ENCODE measurements around the gene MED12. TPM values are rescaled to one million over a fixed set of nuclear protein-coding genes. Genes with fewer than 3 reads are reported as not detected.

Gene MED12
- total and polyA plus RNA-seq, 7 donors = 4.9 to 27.6 (median 17.4) TPM

DNA sequence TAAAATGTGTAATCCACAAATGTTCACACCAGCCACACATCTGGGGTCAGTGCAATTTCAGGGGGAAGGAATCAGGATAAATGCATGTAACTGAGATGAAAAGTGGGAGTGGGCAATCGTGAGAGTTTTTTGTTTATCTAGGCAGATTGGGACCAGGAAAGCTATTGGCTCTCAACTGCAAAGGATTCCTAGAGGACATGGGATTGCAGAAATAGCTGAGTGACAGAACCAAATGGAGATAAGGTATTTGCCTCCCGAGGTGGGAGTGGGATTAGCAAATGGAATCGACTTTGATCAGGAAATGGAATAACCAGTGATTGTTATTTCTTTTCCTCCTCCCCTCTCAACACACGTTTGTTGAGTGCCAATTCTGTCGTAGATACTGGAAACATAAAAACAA lies 65.7 kb downstream of the MED12 start:
- intact Hi-C loops (cut with DNase I) = loop anchor here (5.0 to 10.0 kb wide), 3 partner anchors 71 to 183 kb away; partner anchors contain the start of genes SNX12, TAF1 and ZMYM3
- H3K27ac ChIP-seq = no peak overlapping the region
- WGBS, 2 donors = 57 to 70% methylated on average over 5 of the region's 5 CpGs

DNA sequence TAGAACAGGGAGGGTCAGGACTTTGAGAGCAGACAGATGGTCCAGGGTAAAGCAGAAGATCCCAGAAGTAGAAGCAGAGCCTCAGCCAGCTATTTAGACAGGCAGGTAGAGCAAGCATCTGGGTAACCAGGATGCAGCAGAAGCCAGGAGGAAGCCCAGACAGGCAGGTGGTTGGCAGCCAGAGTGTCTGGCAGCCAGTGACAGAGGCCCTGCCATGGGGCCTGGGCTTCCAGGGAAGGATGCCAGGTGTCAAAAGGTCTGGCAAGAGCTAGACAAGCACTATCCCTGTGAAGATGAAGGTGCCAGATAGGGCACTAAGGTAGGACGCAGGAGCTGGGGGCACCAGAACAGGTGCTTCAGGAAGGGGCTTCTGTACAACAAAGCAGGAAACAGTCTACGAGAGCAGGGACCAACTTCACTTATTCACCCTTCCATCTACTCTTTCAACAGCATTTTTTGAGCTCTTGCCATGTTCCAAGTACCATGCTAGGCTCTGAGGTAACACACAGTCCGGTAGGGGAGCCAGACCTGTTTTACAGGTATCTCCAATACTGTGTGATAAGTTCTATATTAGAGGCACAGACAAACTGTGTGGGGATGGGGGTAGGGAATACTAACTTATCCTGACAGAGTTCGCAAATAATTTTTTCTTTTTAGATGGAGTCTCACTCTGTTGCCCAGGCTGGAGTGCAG lies 66.6 kb downstream of the MED12 start:
- no peaks in the 10 kb centered on the region for H3K36me3 ChIP-seq
- WGBS, 2 donors = 69 to 85% methylated on average over 4 of the region's 4 CpGs
- DNase-seq = no peak
- H3K4me3 ChIP-seq = no peak overlapping the region
- TF ChIP-seq POLR2AphosphoS5 (IDR thresholded peaks at IDR 0.05) (no peak), POLR2A (IDR thresholded peaks at IDR 0.05) (no peak), EP300 (IDR thresholded peaks at IDR 0.05) (no peak)
- TF ChIP-seq, protein P1, sequence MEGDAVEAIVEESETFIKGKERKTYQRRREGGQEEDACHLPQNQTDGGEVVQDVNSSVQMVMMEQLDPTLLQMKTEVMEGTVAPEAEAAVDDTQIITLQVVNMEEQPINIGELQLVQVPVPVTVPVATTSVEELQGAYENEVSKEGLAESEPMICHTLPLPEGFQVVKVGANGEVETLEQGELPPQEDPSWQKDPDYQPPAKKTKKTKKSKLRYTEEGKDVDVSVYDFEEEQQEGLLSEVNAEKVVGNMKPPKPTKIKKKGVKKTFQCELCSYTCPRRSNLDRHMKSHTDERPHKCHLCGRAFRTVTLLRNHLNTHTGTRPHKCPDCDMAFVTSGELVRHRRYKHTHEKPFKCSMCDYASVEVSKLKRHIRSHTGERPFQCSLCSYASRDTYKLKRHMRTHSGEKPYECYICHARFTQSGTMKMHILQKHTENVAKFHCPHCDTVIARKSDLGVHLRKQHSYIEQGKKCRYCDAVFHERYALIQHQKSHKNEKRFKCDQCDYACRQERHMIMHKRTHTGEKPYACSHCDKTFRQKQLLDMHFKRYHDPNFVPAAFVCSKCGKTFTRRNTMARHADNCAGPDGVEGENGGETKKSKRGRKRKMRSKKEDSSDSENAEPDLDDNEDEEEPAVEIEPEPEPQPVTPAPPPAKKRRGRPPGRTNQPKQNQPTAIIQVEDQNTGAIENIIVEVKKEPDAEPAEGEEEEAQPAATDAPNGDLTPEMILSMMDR (IDR thresholded peaks at IDR 0.05) = no peak
- no peaks in the 10 kb centered on the region for H3K9me3 ChIP-seq
- H3K27me3 ChIP-seq = no peaks in the 10 kb centered on the region
- intact Hi-C loops (cut with DNase I) = loop anchor here (5.0 to 10.0 kb wide), 4 partner anchors 70 to 182 kb away; partner anchors contain the start of genes SNX12, TAF1 and ZMYM3
- no peak overlapping the region for H3K27ac ChIP-seq
- peaks cover 0 to 6% (median 5%) of the 10 kb centered on the region in 4 donors for H3K4me1 ChIP-seq

More for the DNA sequence above, 65.7 kb downstream of the MED12 start:
- TF ChIP-seq POLR2A (IDR thresholded peaks at IDR 0.05) = no peak
- TF ChIP-seq, protein P1 (IDR thresholded peaks at IDR 0.05) = no peak
- TF ChIP-seq EP300 (IDR thresholded peaks at IDR 0.05) = no peak
- TF ChIP-seq POLR2AphosphoS5 (IDR thresholded peaks at IDR 0.05) = no peak
- Histone ChIP-seq H3K4me3 (no peak overlapping the region), H3K4me1 (peaks cover 0 to 6% (median 5%) of the 10 kb centered on the region in 4 donors), H3K9me3 (no peaks in the 10 kb centered on the region), H3K36me3 (no peaks in the 10 kb centered on the region), H3K27me3 (no peaks in the 10 kb centered on the region)
- no peak for DNase-seq

DNA sequence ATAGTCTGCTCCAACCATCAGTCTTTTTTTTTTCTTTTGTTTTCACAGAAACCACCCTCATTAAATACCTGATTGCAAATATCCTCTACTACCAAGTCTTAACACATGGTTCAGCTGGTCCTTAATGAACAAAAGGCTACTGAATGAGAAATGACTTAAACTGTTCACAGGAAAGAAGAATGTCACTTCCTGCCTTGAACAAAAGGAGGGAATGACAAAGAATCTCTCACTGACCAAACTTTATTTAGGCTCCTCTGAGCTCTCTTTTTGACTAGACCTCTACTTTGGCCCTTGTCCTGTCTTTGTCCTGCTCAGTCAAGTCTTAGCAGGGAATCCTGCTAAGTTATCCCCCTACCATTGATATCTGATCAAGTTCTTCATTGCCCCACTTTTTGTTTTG lies 72.9 kb downstream of the MED12 start:
- H3K4me1 ChIP-seq = no peaks in the 10 kb centered on the region
- intact Hi-C loops (cut with DNase I) = no loop called here
- TF ChIP-seq EP300 (IDR thresholded peaks at IDR 0.05) (no peak), POLR2AphosphoS5 (IDR thresholded peaks at IDR 0.05) (no peak), POLR2A (IDR thresholded peaks at IDR 0.05) (no peak)
- TF ChIP-seq, protein P1 (IDR thresholded peaks at IDR 0.05) = no peak
- no peak overlapping the region for H3K4me3 ChIP-seq
- H3K9me3 ChIP-seq = no peaks in the 10 kb centered on the region
- no peaks in the 10 kb centered on the region for H3K36me3 ChIP-seq
- H3K27me3 ChIP-seq = no peaks in the 10 kb centered on the region
- no peak for DNase-seq
- H3K27ac ChIP-seq = no peak overlapping the region

Small RNAs within 50 kb of the gene (small RNA-seq; reads per million reads assigned to genes)
- gene CXorf65 = 0 reads per million in 3 donors

Other genes with a start within 250 kb of the MED12 start
- not detected for gene TEX11, start 209.9 kb upstream of the MED12 start, total RNA-seq
- 1 to 10 TPM in 2 of 3 donors, under 1 TPM in 1; 0.79 to 2.4 (median 2.3) TPM for gene TEX11, start 209.9 kb upstream of the MED12 start, polyA plus RNA-seq
- not detected for gene SLC7A3, start 187.5 kb upstream of the MED12 start, total RNA-seq
- gene SLC7A3, start 187.5 kb upstream of the MED12 start, polyA plus RNA-seq = under 1 TPM in 1 of 3 donors, not detected in 2; 0.07 TPM
- gene SNX12, start 50.3 kb upstream of the MED12 start, total RNA-seq = 10 to 100 TPM; 27.6 to 47.4 (median 38.6) TPM
- 10 to 100 TPM; 40.6 to 66.1 (median 52.7) TPM for gene SNX12, start 50.3 kb upstream of the MED12 start, polyA plus RNA-seq
- 10 to 100 TPM; 22.1 to 34.6 (median 26.2) TPM for gene FOXO4, start 22.7 kb upstream of the MED12 start, total RNA-seq
- 10 to 100 TPM; 14.7 to 27.3 (median 19.2) TPM for gene FOXO4, start 22.7 kb upstream of the MED12 start, polyA plus RNA-seq
- not detected for gene CXorf65, start 11.9 kb upstream of the MED12 start, total RNA-seq
- gene CXorf65, start 11.9 kb upstream of the MED12 start, polyA plus RNA-seq = 1 to 10 TPM in 1 of 3 donors, not detected in 2; 3.4 TPM
- 1 to 10 TPM in 3 of 4 donors, not detected in 1; 1.7 to 8.1 (median 3.2) TPM for gene IL2RG, start 7.0 kb upstream of the MED12 start, total RNA-seq
- 10 to 100 TPM; 14.4 to 90.1 (median 39.1) TPM for gene IL2RG, start 7.0 kb upstream of the MED12 start, polyA plus RNA-seq
- 1 to 10 TPM in 3 of 4 donors, under 1 TPM in 1; 0.99 to 3.6 (median 2.6) TPM for gene NLGN3, start 26.2 kb downstream of the MED12 start, total RNA-seq
- under 1 TPM in 2 of 3 donors, not detected in 1; under 0.01 to 0.95 TPM for gene NLGN3, start 26.2 kb downstream of the MED12 start, polyA plus RNA-seq
- gene GJB1, start 104.6 kb downstream of the MED12 start, total RNA-seq = not detected
- 10 to 100 TPM; 12.6 to 65.6 (median 16.2) TPM for gene GJB1, start 104.6 kb downstream of the MED12 start, polyA plus RNA-seq
- gene ZMYM3, start 135.5 kb downstream of the MED12 start, total RNA-seq = 10 to 100 TPM; 12.4 to 23.5 (median 14.6) TPM
- gene ZMYM3, start 135.5 kb downstream of the MED12 start, polyA plus RNA-seq = 1 to 10 TPM; 2.4 to 9.6 (median 2.8) TPM
- 100 to 1,000 TPM; 170 to 214 (median 194) TPM for gene NONO, start 165.0 kb downstream of the MED12 start, total RNA-seq
- gene NONO, start 165.0 kb downstream of the MED12 start, polyA plus RNA-seq = 100 to 1,000 TPM in 1 of 3 donors, 10 to 100 TPM in 2; 79.8 to 169 (median 87.1) TPM
- gene ITGB1BP2, start 183.2 kb downstream of the MED12 start, total RNA-seq = 10 to 100 TPM in 2 of 4 donors, 1 to 10 TPM in 2; 6.3 to 14.1 (median 10.3) TPM
- 1 to 10 TPM in 2 of 3 donors, not detected in 1; 1.2 to 3.6 TPM for gene ITGB1BP2, start 183.2 kb downstream of the MED12 start, polyA plus RNA-seq
- 10 to 100 TPM; 40.7 to 47.4 (median 43.6) TPM for gene TAF1, start 247.8 kb downstream of the MED12 start, total RNA-seq
- gene TAF1, start 247.8 kb downstream of the MED12 start, polyA plus RNA-seq = 10 to 100 TPM in 1 of 3 donors, 1 to 10 TPM in 2; 4.9 to 22.3 (median 8.4) TPM